SK-N-SH treated with all-trans-retinoic acid at 6 μM for 48 hours (cell line): ENCODE results near the gene MPP7.

Experiments
- ATAC-seq: fragments of 200-7000 bp; cut with Tn5 transposase; 3 replicates; pipeline ENCODE4 v1.9.1; 2020; ENCODE audit warnings: mild to moderate bottlenecking, moderate library complexity
- ARNTL ChIP-seq: fragments of 450-650 bp; formaldehyde crosslinking; IDR thresholded peaks from 2 replicates; pipeline ENCODE4 v1.5.0; 2020; ENCODE audit warnings: low read depth, mild to moderate bottlenecking, moderate library complexity, borderline replicate concordance
- BACH2 ChIP-seq: fragments of 250-450 bp; sonication (Bioruptor Pico); IDR thresholded peaks from 2 replicates; pipeline ENCODE4 v1.9.0; 2021; ENCODE audit warnings: mild to moderate bottlenecking, borderline replicate concordance
- CREB5 ChIP-seq: fragments of 250-450 bp; sonication (Bioruptor Pico); IDR thresholded peaks from 2 replicates; pipeline ENCODE4 v1.5.1; 2020; ENCODE audit warnings: low read depth, mild to moderate bottlenecking, moderate library complexity
- CSRNP3 ChIP-seq: fragments of 250-450 bp; sonication (Bioruptor Pico); IDR thresholded peaks from 2 replicates; pipeline ENCODE4 v1.5.1; 2021; ENCODE audit warnings: mild to moderate bottlenecking, moderate library complexity
- ESRRG ChIP-seq: fragments of 250-450 bp; sonication (Bioruptor Pico); IDR thresholded peaks from 2 replicates; pipeline ENCODE4 v1.6.1; 2021; ENCODE audit warnings: mild to moderate bottlenecking
- GLIS3 ChIP-seq: fragments of 250-450 bp; sonication (Bioruptor Pico); IDR thresholded peaks from 2 replicates; pipeline ENCODE4 v1.5.0; 2020; ENCODE audit warnings: mild to moderate bottlenecking, moderate library complexity
- OSR1 ChIP-seq: fragments of 250-450 bp; sonication (Bioruptor Pico); IDR thresholded peaks from 2 replicates; pipeline ENCODE4 v1.8.0; 2022; ENCODE audit warnings: moderate library complexity, mild to moderate bottlenecking, inconsistent platforms
- PPARA ChIP-seq: fragments of 250-450 bp; sonication (Bioruptor Pico); IDR thresholded peaks from 2 replicates; pipeline ENCODE4 v1.5.0; 2020; ENCODE audit warnings: mild to moderate bottlenecking, borderline replicate concordance
- RARB ChIP-seq: fragments of 250-450 bp; sonication (Bioruptor Pico); IDR thresholded peaks from 2 replicates; pipeline ENCODE4 v1.8.0; 2021; ENCODE audit warnings: mild to moderate bottlenecking, moderate library complexity
- TCF4 ChIP-seq: fragments of 250-450 bp; sonication (Bioruptor Pico); IDR thresholded peaks from 2 replicates; pipeline ENCODE4 v1.8.0; 2021; ENCODE audit warnings: mild to moderate bottlenecking, moderate library complexity, borderline replicate concordance
- TOX ChIP-seq: fragments of 250-450 bp; sonication (Bioruptor Pico); IDR thresholded peaks from 2 replicates; pipeline ENCODE4 v1.8.0; 2021; ENCODE audit warnings: mild to moderate bottlenecking, moderate library complexity, borderline replicate concordance
- TSHZ2 ChIP-seq: fragments of 250-450 bp; sonication (Bioruptor Pico); IDR thresholded peaks from 2 replicates; pipeline ENCODE4 v1.5.0; 2020; ENCODE audit warnings: mild to moderate bottlenecking, moderate library complexity
- ZC3H10 ChIP-seq: fragments of 250-450 bp; sonication (Bioruptor Pico); IDR thresholded peaks from 2 replicates; pipeline ENCODE4 v1.5.1; 2021; ENCODE audit warnings: mild to moderate bottlenecking, moderate library complexity
- ZNF565 ChIP-seq: fragments of 450-650 bp; formaldehyde crosslinking; conservative IDR thresholded peaks from 2 replicates; pipeline ENCODE4 v1.5.0; 2020; ENCODE audit warnings: low read depth, mild to moderate bottlenecking, moderate library complexity
- ZNF8 ChIP-seq: fragments of 450-650 bp; formaldehyde crosslinking; IDR thresholded peaks from 2 replicates; pipeline ENCODE4 v1.5.0; 2020; ENCODE audit warnings: mild to moderate bottlenecking, moderate library complexity
- TF ChIP-seq, protein P1 (sequence below): fragments of 250-450 bp; sonication (Bioruptor Pico); IDR thresholded peaks from 2 replicates; pipeline ENCODE4 v1.8.0; 2021; ENCODE audit warnings: low read depth, mild to moderate bottlenecking, moderate library complexity, borderline replicate concordance

MPP7 gene

GRCh38 chr10:28263136-28263857 lies 39.6 kb downstream of the MPP7 start:
- ATAC-seq, result no peak
- no peak for TF ChIP-seq CSRNP3 (CRISPR knock-in tag)
- no peak for TF ChIP-seq ARNTL (CRISPR knock-in tag)
- TF ChIP-seq TCF4, result no peak

GRCh38 chr10:28256776-28257175 lies 46.1 kb downstream of the MPP7 start:
- no peak for ATAC-seq
- TF ChIP-seq PPARA (CRISPR knock-in tag), result no peak

DNA sequence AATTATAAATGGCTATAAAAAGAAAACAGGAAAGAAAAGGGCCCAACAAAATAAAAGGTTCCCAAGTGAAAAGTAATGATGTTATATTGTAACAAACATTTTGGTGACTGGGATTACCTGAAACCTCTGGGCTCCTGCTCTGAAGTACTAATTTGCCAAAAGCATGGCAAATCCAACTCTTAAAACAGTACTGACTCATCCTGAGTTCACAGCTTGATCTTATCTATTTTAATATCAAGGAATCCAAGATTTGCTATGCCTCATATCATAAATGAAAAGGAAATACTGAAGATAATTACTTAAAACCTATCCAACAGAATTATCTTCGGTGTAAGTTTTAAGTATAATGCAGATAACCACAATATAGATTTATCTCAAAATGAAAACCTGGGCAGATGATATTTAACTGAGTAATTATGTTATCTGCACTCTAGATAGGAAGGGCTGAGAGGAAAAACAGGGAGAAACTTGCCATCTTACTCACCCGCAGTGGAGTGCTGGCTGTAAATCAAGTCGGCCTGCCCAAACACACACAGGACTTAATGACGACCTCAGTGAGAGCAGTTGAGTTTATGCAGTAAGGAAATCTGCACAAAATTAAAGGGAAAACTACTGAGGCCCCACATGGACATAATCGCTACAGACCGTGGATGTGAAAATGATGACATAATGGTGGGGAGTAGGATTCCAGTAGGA lies 48.4 kb downstream of the MPP7 start:
- no peak for TF ChIP-seq TOX (CRISPR knock-in tag)
- TF ChIP-seq PPARA (CRISPR knock-in tag), result no peak
- TF ChIP-seq TCF4, result no peak
- no peak for TF ChIP-seq ZNF8 (CRISPR knock-in tag)
- no peak for TF ChIP-seq ZC3H10 (CRISPR knock-in tag)
- no peak for TF ChIP-seq TSHZ2 (CRISPR knock-in tag)
- TF ChIP-seq CSRNP3 (CRISPR knock-in tag), result no peak
- no peak for TF ChIP-seq ZNF565 (CRISPR knock-in tag)
- no peak for TF ChIP-seq OSR1
- TF ChIP-seq RARB (CRISPR knock-in tag), result no peak
- no peak for TF ChIP-seq CREB5 (CRISPR knock-in tag)
- ATAC-seq, result no peak; the same call in 2 of the 3 replicates

- TF ChIP-seq BACH2 (CRISPR knock-in tag) (no peak), TSHZ2 (CRISPR knock-in tag) (no peak), ZC3H10 (CRISPR knock-in tag) (no peak), ZNF565 (CRISPR knock-in tag) (no peak), ESRRG (CRISPR knock-in tag) (no peak), ARNTL (CRISPR knock-in tag) (no peak), TCF4 (no peak), GLIS3 (CRISPR knock-in tag) (no peak)
- TF ChIP-seq, protein P1, sequence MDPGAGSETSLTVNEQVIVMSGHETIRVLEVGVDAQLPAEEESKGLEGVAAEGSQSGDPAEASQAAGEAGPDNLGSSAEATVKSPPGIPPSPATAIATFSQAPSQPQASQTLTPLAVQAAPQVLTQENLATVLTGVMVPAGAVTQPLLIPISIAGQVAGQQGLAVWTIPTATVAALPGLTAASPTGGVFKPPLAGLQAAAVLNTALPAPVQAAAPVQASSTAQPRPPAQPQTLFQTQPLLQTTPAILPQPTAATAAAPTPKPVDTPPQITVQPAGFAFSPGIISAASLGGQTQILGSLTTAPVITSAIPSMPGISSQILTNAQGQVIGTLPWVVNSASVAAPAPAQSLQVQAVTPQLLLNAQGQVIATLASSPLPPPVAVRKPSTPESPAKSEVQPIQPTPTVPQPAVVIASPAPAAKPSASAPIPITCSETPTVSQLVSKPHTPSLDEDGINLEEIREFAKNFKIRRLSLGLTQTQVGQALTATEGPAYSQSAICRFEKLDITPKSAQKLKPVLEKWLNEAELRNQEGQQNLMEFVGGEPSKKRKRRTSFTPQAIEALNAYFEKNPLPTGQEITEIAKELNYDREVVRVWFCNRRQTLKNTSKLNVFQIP (CRISPR knock-in tag), result no peak
Measured at GRCh38 chr10:28253169-28253785, 49.6 kb downstream of the MPP7 start.

More at GRCh38 chr10:28253169-28253785, 49.6 kb downstream of the MPP7 start:
- ATAC-seq, result no peak
